SK-N-SH (cell line): ENCODE data around the gene TMEM191C.

Source experiments
- CHD2 ChIP-seq: fragments of 150-350 bp; IDR thresholded peaks from 2 replicates; pipeline ENCODE4 v1.6.1; 2018; ENCODE audit warnings: low read length; ENCODE audit not compliant: partially characterized antibody
- FOSL2 ChIP-seq: IDR thresholded peaks from 2 replicates; pipeline ENCODE4 v1.4.0; 2012; ENCODE audit warnings: low read depth, mild to moderate bottlenecking, moderate library complexity, borderline replicate concordance
- SIN3A ChIP-seq: IDR thresholded peaks from 2 replicates; pipeline ENCODE4 v1.6.1; 2012; ENCODE audit warnings: low read depth, mild to moderate bottlenecking, low read length, moderate library complexity, borderline replicate concordance
- YY1 ChIP-seq: IDR thresholded peaks from 2 replicates; pipeline ENCODE4 v1.4.0; 2012; ENCODE audit warnings: low read depth, mild to moderate bottlenecking
- TF ChIP-seq, protein P1 (sequence below): fragments of 200-600 bp; sonication (generic); IDR thresholded peaks from 2 replicates; pipeline ENCODE4 v1.6.1; 2017; ENCODE audit warnings: antibody characterized with exemption, mild to moderate bottlenecking, moderate library complexity
- TF ChIP-seq, protein P2 (sequence below): IDR thresholded peaks from 2 replicates; pipeline ENCODE4 v1.4.0; 2012; ENCODE audit warnings: low read depth

GRCh38 chr22:21450858-21451353 is 16.3 kb upstream of the TMEM191C start:
- TF ChIP-seq, protein P1, sequence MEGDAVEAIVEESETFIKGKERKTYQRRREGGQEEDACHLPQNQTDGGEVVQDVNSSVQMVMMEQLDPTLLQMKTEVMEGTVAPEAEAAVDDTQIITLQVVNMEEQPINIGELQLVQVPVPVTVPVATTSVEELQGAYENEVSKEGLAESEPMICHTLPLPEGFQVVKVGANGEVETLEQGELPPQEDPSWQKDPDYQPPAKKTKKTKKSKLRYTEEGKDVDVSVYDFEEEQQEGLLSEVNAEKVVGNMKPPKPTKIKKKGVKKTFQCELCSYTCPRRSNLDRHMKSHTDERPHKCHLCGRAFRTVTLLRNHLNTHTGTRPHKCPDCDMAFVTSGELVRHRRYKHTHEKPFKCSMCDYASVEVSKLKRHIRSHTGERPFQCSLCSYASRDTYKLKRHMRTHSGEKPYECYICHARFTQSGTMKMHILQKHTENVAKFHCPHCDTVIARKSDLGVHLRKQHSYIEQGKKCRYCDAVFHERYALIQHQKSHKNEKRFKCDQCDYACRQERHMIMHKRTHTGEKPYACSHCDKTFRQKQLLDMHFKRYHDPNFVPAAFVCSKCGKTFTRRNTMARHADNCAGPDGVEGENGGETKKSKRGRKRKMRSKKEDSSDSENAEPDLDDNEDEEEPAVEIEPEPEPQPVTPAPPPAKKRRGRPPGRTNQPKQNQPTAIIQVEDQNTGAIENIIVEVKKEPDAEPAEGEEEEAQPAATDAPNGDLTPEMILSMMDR, result no peak
- TF ChIP-seq YY1, result no peak
- TF ChIP-seq FOSL2, result no peak
- TF ChIP-seq, protein P2, sequence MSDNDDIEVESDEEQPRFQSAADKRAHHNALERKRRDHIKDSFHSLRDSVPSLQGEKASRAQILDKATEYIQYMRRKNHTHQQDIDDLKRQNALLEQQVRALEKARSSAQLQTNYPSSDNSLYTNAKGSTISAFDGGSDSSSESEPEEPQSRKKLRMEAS, result no peak
- no peak for TF ChIP-seq SIN3A
- no peak for TF ChIP-seq CHD2
